ENCODE measurements around the gene NTNG1.

DNA sequence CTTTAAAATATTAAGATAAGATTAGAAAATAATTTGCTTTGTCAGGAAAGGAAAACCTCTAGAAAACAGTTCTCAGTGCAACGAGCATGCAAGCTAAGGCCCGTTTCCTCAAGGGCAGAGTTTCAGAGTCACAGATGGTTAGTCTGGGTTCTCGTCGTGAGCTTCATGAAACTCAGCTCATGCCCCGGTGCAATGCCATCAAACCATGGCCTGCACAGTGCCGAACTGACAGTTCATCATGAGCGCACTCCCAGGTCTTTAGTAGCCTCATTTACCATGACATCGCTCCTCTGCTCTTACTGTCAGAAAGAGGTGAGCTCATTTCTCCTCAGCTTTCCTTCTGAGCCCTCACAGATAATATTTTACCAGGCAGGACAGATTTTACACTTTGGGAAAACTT is 319.2 kb downstream of the NTNG1 start:
- TF ChIP-seq, protein P1, sequence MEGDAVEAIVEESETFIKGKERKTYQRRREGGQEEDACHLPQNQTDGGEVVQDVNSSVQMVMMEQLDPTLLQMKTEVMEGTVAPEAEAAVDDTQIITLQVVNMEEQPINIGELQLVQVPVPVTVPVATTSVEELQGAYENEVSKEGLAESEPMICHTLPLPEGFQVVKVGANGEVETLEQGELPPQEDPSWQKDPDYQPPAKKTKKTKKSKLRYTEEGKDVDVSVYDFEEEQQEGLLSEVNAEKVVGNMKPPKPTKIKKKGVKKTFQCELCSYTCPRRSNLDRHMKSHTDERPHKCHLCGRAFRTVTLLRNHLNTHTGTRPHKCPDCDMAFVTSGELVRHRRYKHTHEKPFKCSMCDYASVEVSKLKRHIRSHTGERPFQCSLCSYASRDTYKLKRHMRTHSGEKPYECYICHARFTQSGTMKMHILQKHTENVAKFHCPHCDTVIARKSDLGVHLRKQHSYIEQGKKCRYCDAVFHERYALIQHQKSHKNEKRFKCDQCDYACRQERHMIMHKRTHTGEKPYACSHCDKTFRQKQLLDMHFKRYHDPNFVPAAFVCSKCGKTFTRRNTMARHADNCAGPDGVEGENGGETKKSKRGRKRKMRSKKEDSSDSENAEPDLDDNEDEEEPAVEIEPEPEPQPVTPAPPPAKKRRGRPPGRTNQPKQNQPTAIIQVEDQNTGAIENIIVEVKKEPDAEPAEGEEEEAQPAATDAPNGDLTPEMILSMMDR (IDR thresholded peaks at IDR 0.05): no peak
- TF ChIP-seq POLR2A (IDR thresholded peaks at IDR 0.05): no peak
